GM23338 (cell line): ENCODE data around the gene PRCD.

Experiments used
- CREB1 ChIP-seq: fragments of 250-450 bp; sonication (Bioruptor Pico); IDR thresholded peaks from 2 replicates; pipeline ENCODE4 v1.5.0; 2020; ENCODE audit warnings: low read depth, mild to moderate bottlenecking, moderate library complexity
- EZH2 ChIP-seq: fragments of 200-600 bp; sonication (generic); IDR thresholded peaks from one replicate; pipeline ENCODE4 v1.8.0; 2017; ENCODE audit warnings: antibody characterized with exemption, mild to moderate bottlenecking, low read depth; ENCODE audit not compliant: unreplicated experiment
- EZH2phosphoT487 ChIP-seq: fragments of 200-600 bp; sonication (generic); IDR thresholded peaks from one replicate; pipeline ENCODE4 v1.8.1; 2018; ENCODE audit warnings: antibody characterized with exemption; ENCODE audit not compliant: unreplicated experiment
- POLR2AphosphoS5 ChIP-seq: IDR thresholded peaks from 2 replicates; pipeline ENCODE4 v1.6.1; 2016; ENCODE audit warnings: antibody characterized with exemption, low read depth
- STAT1 ChIP-seq: IDR thresholded peaks from one replicate; pipeline ENCODE4 v1.6.1; 2016; ENCODE audit warnings: antibody characterized with exemption; ENCODE audit not compliant: unreplicated experiment
- ZNF114 ChIP-seq: fragments of 250-450 bp; sonication (Bioruptor Pico); IDR thresholded peaks from 2 replicates; pipeline ENCODE4 v1.5.0; 2020; ENCODE audit warnings: mild to moderate bottlenecking, moderate library complexity
- TF ChIP-seq, protein P1 (sequence below), 2 experiments: fragments of 200-600 bp in 1 of 2; sonication (generic) in 1 of 2; conservative IDR thresholded peaks; 2 replicates each; pipeline versions ENCODE4 v1.5.1 to v1.6.1; 2016 to 2017; ENCODE audit warnings: antibody characterized with exemption in 2 of 2, low read depth in 2 of 2, mild to moderate bottlenecking in 2 of 2, moderate library complexity in 1 of 2
- TF ChIP-seq, protein P2 (sequence below): IDR thresholded peaks from 2 replicates; pipeline ENCODE4 v1.6.1; 2016; ENCODE audit warnings: antibody characterized with exemption
- TF ChIP-seq, protein P3 (sequence below): IDR thresholded peaks from one replicate; pipeline ENCODE4 v1.6.1; 2018; ENCODE audit warnings: antibody characterized with exemption; ENCODE audit not compliant: unreplicated experiment

DNA sequence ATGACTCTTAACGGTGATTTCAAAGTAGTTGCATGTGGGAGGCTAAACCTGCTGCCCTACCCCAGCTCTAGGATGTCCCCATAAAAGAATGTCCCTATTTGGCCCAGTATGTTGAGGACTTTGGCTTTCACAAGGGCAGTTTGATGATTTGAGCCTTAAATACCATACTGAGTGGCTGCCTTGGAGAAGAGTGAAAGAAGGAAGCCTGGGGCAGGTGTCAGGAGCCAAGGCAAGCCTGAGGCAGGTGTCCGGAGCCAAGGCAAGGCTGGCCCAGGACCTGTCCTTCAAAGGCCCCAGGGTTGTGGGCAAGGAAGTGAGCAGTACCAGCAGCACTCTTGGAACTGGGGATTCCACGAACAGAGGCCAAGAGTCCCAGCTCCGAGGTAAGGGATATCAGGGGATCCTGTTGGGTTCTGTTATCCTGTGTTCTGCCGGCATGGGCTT lies 27.2 kb downstream of the PRCD start:
- TF ChIP-seq, protein P1, sequence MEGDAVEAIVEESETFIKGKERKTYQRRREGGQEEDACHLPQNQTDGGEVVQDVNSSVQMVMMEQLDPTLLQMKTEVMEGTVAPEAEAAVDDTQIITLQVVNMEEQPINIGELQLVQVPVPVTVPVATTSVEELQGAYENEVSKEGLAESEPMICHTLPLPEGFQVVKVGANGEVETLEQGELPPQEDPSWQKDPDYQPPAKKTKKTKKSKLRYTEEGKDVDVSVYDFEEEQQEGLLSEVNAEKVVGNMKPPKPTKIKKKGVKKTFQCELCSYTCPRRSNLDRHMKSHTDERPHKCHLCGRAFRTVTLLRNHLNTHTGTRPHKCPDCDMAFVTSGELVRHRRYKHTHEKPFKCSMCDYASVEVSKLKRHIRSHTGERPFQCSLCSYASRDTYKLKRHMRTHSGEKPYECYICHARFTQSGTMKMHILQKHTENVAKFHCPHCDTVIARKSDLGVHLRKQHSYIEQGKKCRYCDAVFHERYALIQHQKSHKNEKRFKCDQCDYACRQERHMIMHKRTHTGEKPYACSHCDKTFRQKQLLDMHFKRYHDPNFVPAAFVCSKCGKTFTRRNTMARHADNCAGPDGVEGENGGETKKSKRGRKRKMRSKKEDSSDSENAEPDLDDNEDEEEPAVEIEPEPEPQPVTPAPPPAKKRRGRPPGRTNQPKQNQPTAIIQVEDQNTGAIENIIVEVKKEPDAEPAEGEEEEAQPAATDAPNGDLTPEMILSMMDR (conservative IDR thresholded peaks at IDR 0.05; ENCODE audit: low read depth in 2 of 2): no peak
- TF ChIP-seq EZH2phosphoT487 (no peak), CREB1 (CRISPR knock-in tag) (no peak), POLR2AphosphoS5 (no peak; the same call in 1 of the 2 replicates), EZH2 (no peak), STAT1 (no peak), ZNF114 (CRISPR knock-in tag) (no peak)
- TF ChIP-seq, protein P2, sequence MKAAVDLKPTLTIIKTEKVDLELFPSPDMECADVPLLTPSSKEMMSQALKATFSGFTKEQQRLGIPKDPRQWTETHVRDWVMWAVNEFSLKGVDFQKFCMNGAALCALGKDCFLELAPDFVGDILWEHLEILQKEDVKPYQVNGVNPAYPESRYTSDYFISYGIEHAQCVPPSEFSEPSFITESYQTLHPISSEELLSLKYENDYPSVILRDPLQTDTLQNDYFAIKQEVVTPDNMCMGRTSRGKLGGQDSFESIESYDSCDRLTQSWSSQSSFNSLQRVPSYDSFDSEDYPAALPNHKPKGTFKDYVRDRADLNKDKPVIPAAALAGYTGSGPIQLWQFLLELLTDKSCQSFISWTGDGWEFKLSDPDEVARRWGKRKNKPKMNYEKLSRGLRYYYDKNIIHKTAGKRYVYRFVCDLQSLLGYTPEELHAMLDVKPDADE: no peak
- TF ChIP-seq, protein P3, sequence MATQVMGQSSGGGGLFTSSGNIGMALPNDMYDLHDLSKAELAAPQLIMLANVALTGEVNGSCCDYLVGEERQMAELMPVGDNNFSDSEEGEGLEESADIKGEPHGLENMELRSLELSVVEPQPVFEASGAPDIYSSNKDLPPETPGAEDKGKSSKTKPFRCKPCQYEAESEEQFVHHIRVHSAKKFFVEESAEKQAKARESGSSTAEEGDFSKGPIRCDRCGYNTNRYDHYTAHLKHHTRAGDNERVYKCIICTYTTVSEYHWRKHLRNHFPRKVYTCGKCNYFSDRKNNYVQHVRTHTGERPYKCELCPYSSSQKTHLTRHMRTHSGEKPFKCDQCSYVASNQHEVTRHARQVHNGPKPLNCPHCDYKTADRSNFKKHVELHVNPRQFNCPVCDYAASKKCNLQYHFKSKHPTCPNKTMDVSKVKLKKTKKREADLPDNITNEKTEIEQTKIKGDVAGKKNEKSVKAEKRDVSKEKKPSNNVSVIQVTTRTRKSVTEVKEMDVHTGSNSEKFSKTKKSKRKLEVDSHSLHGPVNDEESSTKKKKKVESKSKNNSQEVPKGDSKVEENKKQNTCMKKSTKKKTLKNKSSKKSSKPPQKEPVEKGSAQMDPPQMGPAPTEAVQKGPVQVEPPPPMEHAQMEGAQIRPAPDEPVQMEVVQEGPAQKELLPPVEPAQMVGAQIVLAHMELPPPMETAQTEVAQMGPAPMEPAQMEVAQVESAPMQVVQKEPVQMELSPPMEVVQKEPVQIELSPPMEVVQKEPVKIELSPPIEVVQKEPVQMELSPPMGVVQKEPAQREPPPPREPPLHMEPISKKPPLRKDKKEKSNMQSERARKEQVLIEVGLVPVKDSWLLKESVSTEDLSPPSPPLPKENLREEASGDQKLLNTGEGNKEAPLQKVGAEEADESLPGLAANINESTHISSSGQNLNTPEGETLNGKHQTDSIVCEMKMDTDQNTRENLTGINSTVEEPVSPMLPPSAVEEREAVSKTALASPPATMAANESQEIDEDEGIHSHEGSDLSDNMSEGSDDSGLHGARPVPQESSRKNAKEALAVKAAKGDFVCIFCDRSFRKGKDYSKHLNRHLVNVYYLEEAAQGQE: no peak
